ENCODE data around the gene ARID1A. TPM values are rescaled to one million over a fixed set of nuclear protein-coding genes. Genes with fewer than 3 reads are reported as not detected.

The ARID1A gene
- total and polyA plus RNA-seq, 2 donors (not counting 3 experiments of a cell fraction or from before 2014, with no cell fraction given): 36.9 to 77.2 TPM

GRCh38 chr1:26696654-26697430 lies 1.0 kb downstream of the ARID1A start:
- peak overlapping the region; percentile 74 for H3K27ac ChIP-seq (ENCODE audit: insufficient read depth, low read depth, low read length)
- no peak for FAIRE-seq
- H3K9me1 ChIP-seq (replicated peaks; ENCODE audit: control insufficient read depth, extremely low read depth, insufficient read depth, low read length): no peaks in the 10 kb centered on the region
- H3K9ac ChIP-seq (replicated peaks; ENCODE audit: extremely low read depth, insufficient read depth, low read length): peak overlapping the region; percentile 88
- peaks cover 18% of the 10 kb centered on the region for H4K20me1 ChIP-seq (replicated peaks; ENCODE audit: control insufficient read depth, extremely low read depth, insufficient read depth, low read length)
- H3K9me3 ChIP-seq (replicated peaks; ENCODE audit: control insufficient read depth, insufficient read depth, low read length): no peaks in the 10 kb centered on the region
- H3K79me2 ChIP-seq (ENCODE audit: control insufficient read depth, insufficient read depth, low read length): peaks cover 56% of the 10 kb centered on the region
- no peak overlapping the region for H2AFZ ChIP-seq (ENCODE audit: low read depth, low read length)
- no peaks in the 10 kb centered on the region for H3K27me3 ChIP-seq (ENCODE audit: control insufficient read depth in 2 of 2, insufficient read depth in 2 of 2, low read length in 2 of 2)
- ChIA-PET POLR2A (interaction anchor here (0.6 to 2.9 kb wide), 3 partner anchors 9 to 31 kb away, joined by 4 to 17 read pairs (median 4); no protein-coding TSS in a partner anchor), CTCF (interaction anchor here (0.8 to 9.3 kb wide), 9 partner anchors 19 to 95 kb away, joined by 3 to 81 read pairs (median 5); partner anchors contain the start of gene PIGV)
- no peak overlapping the region for H3K4me2 ChIP-seq (ENCODE audit: insufficient read depth, low read length)
- TF ChIP-seq MAX (IDR thresholded peaks at IDR 0.05; ENCODE audit: insufficient read depth, insufficient read length) (no peak), EZH2 (IDR thresholded peaks at IDR 0.05; ENCODE audit: borderline replicate concordance, low read depth, low read length, severe bottlenecking) (no peak), POLR2AphosphoS5 (IDR thresholded peaks at IDR 0.05; ENCODE audit: insufficient read depth, low read depth, low read length) (peak; percentile 31)
- TF ChIP-seq, protein P1, sequence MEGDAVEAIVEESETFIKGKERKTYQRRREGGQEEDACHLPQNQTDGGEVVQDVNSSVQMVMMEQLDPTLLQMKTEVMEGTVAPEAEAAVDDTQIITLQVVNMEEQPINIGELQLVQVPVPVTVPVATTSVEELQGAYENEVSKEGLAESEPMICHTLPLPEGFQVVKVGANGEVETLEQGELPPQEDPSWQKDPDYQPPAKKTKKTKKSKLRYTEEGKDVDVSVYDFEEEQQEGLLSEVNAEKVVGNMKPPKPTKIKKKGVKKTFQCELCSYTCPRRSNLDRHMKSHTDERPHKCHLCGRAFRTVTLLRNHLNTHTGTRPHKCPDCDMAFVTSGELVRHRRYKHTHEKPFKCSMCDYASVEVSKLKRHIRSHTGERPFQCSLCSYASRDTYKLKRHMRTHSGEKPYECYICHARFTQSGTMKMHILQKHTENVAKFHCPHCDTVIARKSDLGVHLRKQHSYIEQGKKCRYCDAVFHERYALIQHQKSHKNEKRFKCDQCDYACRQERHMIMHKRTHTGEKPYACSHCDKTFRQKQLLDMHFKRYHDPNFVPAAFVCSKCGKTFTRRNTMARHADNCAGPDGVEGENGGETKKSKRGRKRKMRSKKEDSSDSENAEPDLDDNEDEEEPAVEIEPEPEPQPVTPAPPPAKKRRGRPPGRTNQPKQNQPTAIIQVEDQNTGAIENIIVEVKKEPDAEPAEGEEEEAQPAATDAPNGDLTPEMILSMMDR (IDR thresholded peaks at IDR 0.05; ENCODE audit: extremely low read depth in 1 of 2, insufficient read depth in 1 of 2, low read depth in 1 of 2, low read length in 2 of 2): no peak
- peak overlapping the region; percentile 56 to 83 (median 81) for H3K4me3 ChIP-seq (replicated peaks in 1 of 3; ENCODE audit: insufficient read depth in 1 of 3, low read depth in 1 of 3, low read length in 3 of 3)
- peaks cover 63% of the 10 kb centered on the region for H3K4me1 ChIP-seq (ENCODE audit: control insufficient read depth, extremely low read depth, insufficient read depth, low read length)
- intact Hi-C loops (cut with micrococcal nuclease): loop anchor here (5.0 to 10.0 kb wide), 2 partner anchors 170 to 1858 kb away; partner anchors contain the start of gene TRNAU1AP
- dilution Hi-C loops (cut with MboI; ENCODE audit: extremely low pct_ligation_motif_present, low sequenced_read_pairs): no loop called here
- no peaks in the 10 kb centered on the region for H3K36me3 ChIP-seq (ENCODE audit: control insufficient read depth in 2 of 2, extremely low read depth in 1 of 2, insufficient read depth in 2 of 2, low read length in 2 of 2)
- DNase-seq (ENCODE audit: low read depth, low spot score): no peak
- BruUV-seq (replicated peaks): no TSS peak
